Large intestine (tissue), 12 donors: ENCODE results near the gene COL9A1. TPM values are rescaled to one million over a fixed set of nuclear protein-coding genes. Genes with fewer than 3 reads are reported as not detected.
A peak's percentile ranks its signal among the peaks of the same experiment; 100 is the strongest.
"Not testable (repeated sequence)": the region's sequence is repeated elsewhere in the genome, so short reads cannot be mapped to it uniquely, and the experiment has no call there.

Experiments
- DNase-seq, 2 donors: peaks; one replicate each; pipeline versions ENCODE4 v3.0.0 to v3.0.0-alpha.2; 2013
- H3K27ac ChIP-seq: one replicate; pipeline ENCODE4 v1.5.1; 2013; ENCODE audit warnings: low read length
- H3K27me3 ChIP-seq: 2 replicates; pipeline ENCODE4 v1.6.1; 2013; ENCODE audit warnings: low read length; ENCODE audit not compliant: control insufficient read depth, insufficient read depth
- H3K36me3 ChIP-seq: 2 replicates; pipeline ENCODE4 v1.6.1; 2013; ENCODE audit warnings: low read length; ENCODE audit not compliant: control insufficient read depth, insufficient read depth
- H3K4me1 ChIP-seq: one replicate; pipeline ENCODE4 v1.6.1; 2013; ENCODE audit warnings: low read length; ENCODE audit not compliant: control insufficient read depth, insufficient read depth
- H3K4me3 ChIP-seq: one replicate; pipeline ENCODE4 v1.5.1; 2013; ENCODE audit warnings: low read length
- H3K9me3 ChIP-seq: one replicate; pipeline ENCODE4 v1.6.1; 2013; ENCODE audit warnings: mild to moderate bottlenecking, low read depth, low read length, moderate library complexity; ENCODE audit not compliant: control insufficient read depth
- WGBS: methylation state at CpG from one replicate; pipeline ENCODE4 v1.1.5; 2013; ENCODE audit warnings: low lambda C conversion rate; ENCODE audit not compliant: insufficient coverage; 5-methylcytosine and 5-hydroxymethylcytosine counted together
- long read RNA-seq, 11 donors: transcript quantifications; one replicate each; lab custom pipeline, GENCODE V29; 2026
- polyA plus RNA-seq: library from polyadenylated mRNA; unstranded; fragments of 120-200 nt; gene quantifications from one replicate; pipeline ENCODE4 v1.2.1, GENCODE V29; 2013

Gene COL9A1
- 5.2 TPM for polyA plus RNA-seq
- long read RNA-seq, donor 1, partial matches to known transcripts, result 0 of 1 reads
- long read RNA-seq, donor 1, other reads (novel, unspliced or antisense), result 0 of 1 reads
- long read RNA-seq, donor 2, result 0 reads
- long read RNA-seq, donor 3, result 0 reads
- long read RNA-seq, donor 4, result 0 reads
- long read RNA-seq, donor 5, partial matches to known transcripts, result 0 of 1 reads
- long read RNA-seq, donor 5, other reads (novel, unspliced or antisense), result 0 of 1 reads
- long read RNA-seq, donor 6, result 0 reads
- long read RNA-seq, donor 7, result 0 reads
- long read RNA-seq, donor 8, partial matches to known transcripts, result 0 of 2 reads
- long read RNA-seq, donor 8, other reads (novel, unspliced or antisense), result 0 of 2 reads
- long read RNA-seq, donor 9, partial matches to known transcripts, result 0 of 1 reads
- long read RNA-seq, donor 9, other reads (novel, unspliced or antisense), result 0 of 1 reads
- long read RNA-seq, donor 10, partial matches to known transcripts, result 0 of 1 reads
- long read RNA-seq, donor 10, other reads (novel, unspliced or antisense), result 0 of 1 reads
- long read RNA-seq, donor 11, partial matches to known transcripts, result 0 of 1 reads
- long read RNA-seq, donor 11, other reads (novel, unspliced or antisense), result 0 of 1 reads

GRCh38 chr6:70303034-70303525 lies at the start of gene COL9A1:
Gene COL9A1, minus strand, starts transcription at chr6:70303084. Its CDS starts 160 bp downstream, at chr6:70302924.
- Histone ChIP-seq H3K4me1 (no peaks in the 10 kb centered on the region), H3K9me3 (no peaks in the 10 kb centered on the region), H3K36me3 (no peaks in the 10 kb centered on the region), H3K4me3 (no peak within 1 kb of the TSS), H3K27me3 (no peaks in the 10 kb centered on the region), H3K27ac (no peak within 1 kb of the TSS)
- no peak for DNase-seq
- no CpG with 5 or more reads among the region's 5 CpGs for WGBS

DNA sequence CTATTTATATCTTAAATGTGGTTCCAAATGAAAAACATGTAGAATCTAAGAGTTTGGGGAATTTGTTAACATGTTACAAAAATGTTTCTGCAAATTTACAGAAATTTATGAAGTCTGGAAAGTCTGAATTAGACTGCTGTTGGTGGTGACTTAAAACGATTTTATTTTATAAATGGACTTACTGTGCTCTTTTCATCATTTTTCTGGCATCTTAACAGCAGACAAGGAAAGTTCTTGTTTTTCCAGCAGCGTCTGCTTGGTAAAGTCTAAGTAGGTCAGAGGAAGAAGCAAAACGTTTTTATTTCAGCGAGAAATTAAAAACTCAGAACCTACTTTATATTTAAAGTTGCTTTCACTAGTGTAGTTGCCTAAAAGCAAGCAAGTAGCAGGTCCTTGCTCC lies 48.6 kb upstream of the COL9A1 start:
- Histone ChIP-seq H3K27me3 (no peaks in the 10 kb centered on the region), H3K27ac (no peak overlapping the region), H3K4me3 (no peak overlapping the region), H3K9me3 (no peaks in the 10 kb centered on the region), H3K4me1 (no peaks in the 10 kb centered on the region), H3K36me3 (no peaks in the 10 kb centered on the region)
- no peak for DNase-seq
- 100% methylated on average over 1 of the region's 4 CpGs for WGBS

GRCh38 chr6:70345619-70346018 lies 42.7 kb upstream of the COL9A1 start:
- no peak for DNase-seq
- WGBS, result 100% methylated on average over 1 of the region's 1 CpG
- Histone ChIP-seq H3K4me3 (no peak overlapping the region), H3K9me3 (no peaks in the 10 kb centered on the region), H3K4me1 (no peaks in the 10 kb centered on the region), H3K27ac (no peak overlapping the region), H3K36me3 (no peaks in the 10 kb centered on the region), H3K27me3 (no peaks in the 10 kb centered on the region)

DNA sequence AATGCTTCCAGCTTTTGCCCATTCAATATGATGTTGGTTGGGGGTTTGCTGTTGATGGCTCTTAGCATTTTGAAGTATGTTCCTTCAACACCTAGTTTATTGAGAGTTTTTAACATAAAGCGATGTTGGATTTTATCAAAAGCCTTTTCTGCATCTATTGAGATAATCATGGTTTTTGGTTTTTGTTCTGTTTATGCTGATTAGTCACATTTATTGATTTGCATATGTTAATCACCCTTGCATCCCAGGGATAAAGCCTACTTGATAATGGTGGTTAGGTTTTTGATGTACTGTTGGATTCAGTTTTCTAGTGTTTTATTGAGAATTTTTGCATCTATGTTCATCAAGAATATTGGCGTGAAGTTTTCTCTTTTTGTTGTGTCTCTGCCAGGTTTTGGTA lies 40.4 kb upstream of the COL9A1 start:
- Histone ChIP-seq H3K9me3 (peaks cover 3% of the 10 kb centered on the region), H3K4me1 (no peaks in the 10 kb centered on the region), H3K36me3 (no peaks in the 10 kb centered on the region), H3K4me3 (no peak overlapping the region), H3K27ac (no peak overlapping the region), H3K27me3 (no peaks in the 10 kb centered on the region)
- DNase-seq, result no peak
- WGBS, result no CpG with 5 or more reads among the region's 2 CpGs

GRCh38 chr6:70339810-70340209 lies 36.9 kb upstream of the COL9A1 start:
- H3K4me1 ChIP-seq, H3K27me3 ChIP-seq: not testable (repeated sequence)

GRCh38 chr6:70338775-70339174 lies 35.9 kb upstream of the COL9A1 start:
- H3K27me3 ChIP-seq, result no peaks in the 10 kb centered on the region
- H3K4me1 ChIP-seq, result peaks cover 5% of the 10 kb centered on the region
- no peak overlapping the region for H3K27ac ChIP-seq
- H3K4me3 ChIP-seq, result no peak overlapping the region
- no peak for DNase-seq
- no peaks in the 10 kb centered on the region for H3K36me3 ChIP-seq
- peaks cover 3% of the 10 kb centered on the region for H3K9me3 ChIP-seq

More at GRCh38 chr6:70339810-70340209, 36.9 kb upstream of the COL9A1 start:
- not testable (repeated sequence) for H3K27ac ChIP-seq, DNase-seq, H3K36me3 ChIP-seq, H3K4me3 ChIP-seq, H3K9me3 ChIP-seq
- no CpG with 5 or more reads among the region's 2 CpGs for WGBS

DNA sequence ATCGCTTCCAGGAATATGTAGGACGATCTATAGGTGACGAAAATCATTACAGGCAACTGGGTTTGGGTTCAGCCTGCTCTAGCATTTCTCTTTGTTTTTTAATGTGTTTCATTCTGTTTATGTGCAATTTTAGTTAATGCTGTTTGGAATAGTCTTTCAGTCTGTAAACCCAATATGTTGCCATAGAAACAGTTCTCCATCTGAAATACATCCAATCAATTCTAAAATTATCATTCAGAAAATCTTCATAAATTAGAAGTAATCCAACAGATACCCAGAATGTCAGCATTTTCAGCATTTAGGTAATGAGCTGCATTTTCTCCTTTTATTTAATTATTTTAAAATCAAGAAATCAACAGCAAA lies 34.8 kb upstream of the COL9A1 start:
- Histone ChIP-seq H3K36me3 (no peaks in the 10 kb centered on the region), H3K4me3 (no peak overlapping the region), H3K27me3 (no peaks in the 10 kb centered on the region), H3K9me3 (peaks cover 3% of the 10 kb centered on the region), H3K27ac (peak overlapping the region; percentile 78), H3K4me1 (peaks cover 5% of the 10 kb centered on the region)
- WGBS, result no CpG with 5 or more reads among the region's 3 CpGs
- DNase-seq, result no peak

DNA sequence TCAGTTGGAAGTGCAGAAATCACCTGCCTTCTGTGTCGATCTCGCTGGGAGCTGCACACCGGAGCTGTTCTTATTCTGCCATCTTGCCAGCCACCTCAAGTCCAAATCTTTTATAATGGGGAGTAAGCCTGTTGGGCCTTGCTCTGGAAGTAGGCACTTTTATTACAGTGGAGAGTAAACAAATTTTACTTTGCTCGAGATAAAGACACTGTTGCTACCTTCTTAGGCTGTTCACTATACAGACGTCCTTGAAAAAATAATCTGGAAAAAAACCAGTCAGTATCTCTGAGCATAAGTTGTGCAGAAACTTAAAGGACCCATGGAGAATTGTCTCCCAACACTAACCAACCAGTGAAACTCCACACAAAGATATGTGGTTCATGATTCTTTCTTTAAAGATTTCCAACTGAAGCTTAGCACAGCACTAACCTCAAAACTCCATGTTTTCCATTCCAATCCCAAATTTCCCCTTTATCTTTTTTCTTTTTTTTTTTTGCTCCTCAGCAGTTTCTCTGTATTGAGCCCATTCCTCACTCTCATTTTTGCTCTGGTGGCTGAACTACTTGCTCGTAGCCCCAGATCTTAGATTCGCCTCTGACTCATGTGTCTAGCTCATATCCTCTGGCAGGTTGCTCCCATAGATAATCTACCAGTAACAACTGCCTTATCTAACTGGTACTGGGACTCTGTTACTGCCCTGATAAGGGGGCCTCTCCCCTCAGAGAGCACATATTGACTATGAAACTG lies 34.3 kb upstream of the COL9A1 start:
- Histone ChIP-seq H3K36me3 (no peaks in the 10 kb centered on the region), H3K9me3 (peaks cover 3% of the 10 kb centered on the region), H3K27me3 (no peaks in the 10 kb centered on the region), H3K4me1 (peaks cover 5% of the 10 kb centered on the region), H3K4me3 (no peak overlapping the region), H3K27ac (peak overlapping the region; percentile 78)
- no CpG with 5 or more reads among the region's 7 CpGs for WGBS
- DNase-seq, result peak; percentile 60 to 84

GRCh38 chr6:70327036-70327435 lies 24.2 kb upstream of the COL9A1 start:
- no peak overlapping the region for H3K4me3 ChIP-seq
- 100% methylated on average over 1 of the region's 4 CpGs for WGBS
- no peak for DNase-seq
- H3K36me3 ChIP-seq, result no peaks in the 10 kb centered on the region
- H3K27me3 ChIP-seq, result no peaks in the 10 kb centered on the region
- peaks cover 4% of the 10 kb centered on the region for H3K4me1 ChIP-seq
- H3K27ac ChIP-seq, result no peak overlapping the region
- H3K9me3 ChIP-seq, result no peaks in the 10 kb centered on the region

DNA sequence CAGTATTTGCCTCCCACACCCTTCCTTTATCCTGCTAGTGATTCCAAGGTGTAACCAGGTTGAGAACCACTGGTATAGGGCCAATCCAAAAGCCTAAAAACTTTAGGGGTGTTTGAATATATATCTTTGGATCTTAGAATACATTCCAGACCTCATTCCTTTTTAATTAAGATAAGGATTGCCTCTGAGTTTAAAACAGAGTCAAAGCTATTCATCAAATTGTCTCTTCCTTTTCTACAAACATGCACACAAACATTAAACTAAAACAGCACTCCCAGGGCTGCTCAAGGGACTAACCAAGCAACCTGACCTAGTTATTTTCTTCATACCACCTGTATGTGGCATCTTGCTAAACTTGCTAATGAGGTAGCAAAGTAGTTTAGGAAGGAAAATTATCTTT lies 22.1 kb upstream of the COL9A1 start:
- no peak for DNase-seq
- no peaks in the 10 kb centered on the region for H3K27me3 ChIP-seq

More for the DNA sequence above, 22.1 kb upstream of the COL9A1 start:
- Histone ChIP-seq H3K4me1 (peaks cover 4% of the 10 kb centered on the region), H3K27ac (no peak overlapping the region), H3K4me3 (no peak overlapping the region), H3K36me3 (no peaks in the 10 kb centered on the region), H3K9me3 (no peaks in the 10 kb centered on the region)
